ENCODE data around the gene RPS3. TPM values are rescaled to one million over a fixed set of nuclear protein-coding genes. Genes with fewer than 3 reads are reported as not detected.
A peak's percentile ranks its signal among the peaks of the same experiment; 100 is the strongest.

Gene RPS3
- polyA plus RNA-seq, 1 experiment: 3,250 TPM

DNA sequence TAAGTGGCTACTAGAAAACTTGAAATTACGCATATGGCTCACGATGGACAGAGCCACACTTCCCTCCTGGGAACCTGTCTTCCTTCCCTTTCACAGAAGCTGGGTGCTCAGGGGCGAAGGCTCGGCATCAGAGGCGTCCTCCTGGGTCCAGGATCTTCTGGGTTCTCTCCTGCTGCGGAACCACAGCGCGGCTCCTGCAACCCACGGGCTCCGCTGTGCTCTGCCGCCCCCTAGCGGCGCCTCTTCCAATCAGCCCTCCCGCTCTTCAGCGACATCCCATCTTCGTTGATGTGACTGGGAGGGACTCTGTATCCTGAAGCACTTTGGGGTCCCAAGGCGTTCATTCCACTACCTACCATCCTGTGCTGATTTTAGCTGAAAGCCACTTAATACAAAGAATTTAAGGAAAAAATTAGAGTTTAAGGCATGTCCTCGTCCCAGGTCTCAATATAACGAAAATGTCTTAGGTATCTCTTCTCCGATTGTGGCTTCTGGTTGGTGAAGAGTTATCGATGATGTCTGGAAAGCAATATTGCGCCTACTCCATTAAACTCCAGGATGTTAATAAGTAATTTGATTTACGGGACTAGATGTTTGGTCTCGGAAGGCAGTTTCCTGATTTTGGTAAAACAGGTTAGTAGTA lies 14.8 kb upstream of the RPS3 start:
- ChIA-PET POLR2A (interaction anchor here (1.7 kb wide), 1 partner anchor 105 kb away, joined by 7 read pairs; no protein-coding TSS in a partner anchor), CTCF (interaction anchor here (0.6 to 6.9 kb wide), 28 partner anchors 8 to 136 kb away, joined by 3 to 157 read pairs (median 4); partner anchors contain the start of gene ARRB1)
- DNase-seq (ENCODE audit: low read depth, low spot score): no peak
- peak; percentile 99 for TF ChIP-seq CTCF (IDR thresholded peaks at IDR 0.05; ENCODE audit: low read depth, low read length)
- no peak overlapping the region for H3K4me3 ChIP-seq (ENCODE audit: low read depth, low read length)
- no peaks in the 10 kb centered on the region for H3K27me3 ChIP-seq (ENCODE audit: control insufficient read depth, insufficient read depth, low read length)
- no peaks in the 10 kb centered on the region for H3K9me3 ChIP-seq (ENCODE audit: control insufficient read depth, insufficient read depth, low read length)
- no peak overlapping the region for H3K27ac ChIP-seq (ENCODE audit: low read depth, low read length)

DNA sequence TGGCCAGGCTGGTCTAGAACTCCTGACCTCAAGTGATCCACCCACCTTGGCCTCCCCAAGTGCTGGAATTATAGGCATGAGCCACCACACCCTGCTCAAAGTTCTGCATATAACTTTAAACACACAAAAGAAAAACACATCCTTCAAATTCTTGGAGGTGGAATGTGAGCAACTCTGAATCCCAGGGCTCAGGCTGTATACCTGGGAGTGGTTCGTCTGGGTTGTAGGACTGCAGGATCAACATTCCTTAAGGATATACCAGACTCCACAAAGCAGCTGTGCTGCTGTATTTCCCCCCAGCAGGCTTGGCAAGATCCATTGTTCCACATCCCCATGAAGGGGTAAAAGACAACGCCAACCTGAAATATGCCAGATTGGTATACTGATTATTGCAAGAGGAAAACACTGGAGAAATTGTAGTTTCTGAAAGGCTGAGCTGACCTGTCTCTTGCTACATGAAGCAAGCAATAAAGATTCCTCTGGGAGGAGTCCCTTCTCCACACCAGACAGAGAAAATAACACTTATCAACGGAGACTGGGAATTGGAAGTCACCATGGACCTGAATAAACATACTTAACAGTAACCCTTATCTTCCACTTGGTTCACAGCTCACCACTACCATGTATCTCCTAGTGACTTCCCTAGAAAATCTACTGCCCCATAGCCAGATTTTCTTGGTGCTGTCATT lies 12.2 kb upstream of the RPS3 start:
- no peak for DNase-seq (ENCODE audit: low read depth, low spot score)
- CTCF ChIA-PET: interaction anchor here (0.7 to 6.9 kb wide), 8 partner anchors 57 to 145 kb away, joined by 3 to 105 read pairs (median 8); partner anchors contain the start of gene GDPD5
- TF ChIP-seq CTCF (IDR thresholded peaks at IDR 0.05; ENCODE audit: low read depth, low read length): no peak
- Histone ChIP-seq H3K9me3 (ENCODE audit: control insufficient read depth, insufficient read depth, low read length) (no peaks in the 10 kb centered on the region), H3K27ac (ENCODE audit: low read depth, low read length) (no peak overlapping the region), H3K27me3 (ENCODE audit: control insufficient read depth, insufficient read depth, low read length) (peaks cover 9% of the 10 kb centered on the region), H3K4me3 (ENCODE audit: low read depth, low read length) (no peak overlapping the region)
- POLR2A ChIA-PET: no interaction called here

- no peak for TF ChIP-seq CTCF (IDR thresholded peaks at IDR 0.05; ENCODE audit: low read depth, low read length)
- no peaks in the 10 kb centered on the region for H3K9me3 ChIP-seq (ENCODE audit: control insufficient read depth, insufficient read depth, low read length)
- no peak overlapping the region for H3K4me3 ChIP-seq (ENCODE audit: low read depth, low read length)
- ChIA-PET POLR2A (no interaction called here), CTCF (interaction anchor here (0.6 to 6.9 kb wide), 22 partner anchors 9 to 480 kb away, joined by 3 to 105 read pairs (median 4); no protein-coding TSS in a partner anchor)
- H3K27me3 ChIP-seq (ENCODE audit: control insufficient read depth, insufficient read depth, low read length): peaks cover 9% of the 10 kb centered on the region
- DNase-seq (ENCODE audit: low read depth, low spot score): no peak
- no peak overlapping the region for H3K27ac ChIP-seq (ENCODE audit: low read depth, low read length)
Measured at GRCh38 chr11:75387736-75388294, 11.5 kb upstream of the RPS3 start.

DNA sequence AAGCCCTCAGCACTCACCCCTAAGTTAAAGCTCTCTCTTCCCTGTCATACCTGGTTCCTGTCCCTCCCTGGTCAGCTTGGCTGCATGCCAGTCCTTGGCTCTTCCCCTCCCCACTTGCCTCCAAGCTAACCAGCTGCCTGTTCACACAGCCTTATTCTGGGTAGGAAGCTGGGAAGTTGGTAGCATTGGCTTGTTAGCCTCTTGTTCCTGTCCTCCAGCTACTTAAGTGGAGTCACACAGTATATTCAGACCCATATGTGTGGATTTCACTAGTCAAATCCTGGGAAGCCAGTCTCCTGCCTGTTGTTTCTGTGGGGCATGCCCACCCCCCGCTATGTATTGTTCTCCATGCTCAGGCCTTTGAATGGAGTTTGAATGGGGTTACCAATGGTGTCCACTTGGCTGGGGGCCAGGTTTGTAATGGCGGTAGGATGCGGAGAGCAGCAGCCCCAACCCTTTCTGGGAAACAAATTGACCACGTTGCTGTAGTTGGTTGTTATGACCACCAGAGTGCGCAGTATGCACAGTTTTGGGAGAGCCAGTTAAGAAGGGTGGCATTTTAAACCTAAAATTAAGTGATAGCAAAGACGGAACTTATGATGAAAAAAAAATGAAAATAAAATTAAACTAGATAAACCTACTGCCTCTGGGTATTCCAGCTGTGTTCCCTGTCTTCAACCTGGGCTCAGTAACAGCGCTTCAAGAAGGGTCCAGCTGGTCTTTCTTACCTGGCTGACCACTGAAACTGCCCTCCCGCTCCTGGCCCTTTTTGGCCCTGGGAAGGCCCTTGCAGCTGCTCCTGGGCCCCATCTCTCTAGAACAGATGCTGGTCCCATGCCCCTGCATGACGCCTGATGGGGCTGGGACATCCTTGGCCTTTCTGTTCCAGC lies 10.7 kb upstream of the RPS3 start:
- H3K4me3 ChIP-seq (ENCODE audit: low read depth, low read length): no peak overlapping the region
- peak overlapping the region; percentile 11 for H3K27ac ChIP-seq (ENCODE audit: low read depth, low read length)
- H3K27me3 ChIP-seq (ENCODE audit: control insufficient read depth, insufficient read depth, low read length): peaks cover 9% of the 10 kb centered on the region
- TF ChIP-seq CTCF (IDR thresholded peaks at IDR 0.05; ENCODE audit: low read depth, low read length): peak; percentile 86
- DNase-seq (ENCODE audit: low read depth, low spot score): peak; percentile 45
- ChIA-PET POLR2A (interaction anchor here (0.7 kb wide), 1 partner anchor 187 kb away, joined by 5 read pairs; no protein-coding TSS in a partner anchor), CTCF (interaction anchor here (0.6 to 6.9 kb wide), 37 partner anchors 9 to 479 kb away, joined by 3 to 105 read pairs (median 3); partner anchors contain the start of gene GDPD5)
- no peaks in the 10 kb centered on the region for H3K9me3 ChIP-seq (ENCODE audit: control insufficient read depth, insufficient read depth, low read length)
